GM18858 (cell line): ENCODE measurements around the gene CDH13.

Experiments used
- ATAC-seq: cut with Tn5 transposase; IDR thresholded peaks from one replicate; pipeline ENCODE4 v1.9.1; 2021; ENCODE audit not compliant: unreplicated experiment

Gene CDH13

GRCh38 chr16:83520596-83520995 is 893.8 kb downstream of the CDH13 start:
- no peak for ATAC-seq

- ATAC-seq: no peak
These were observed 903.5 kb downstream of the CDH13 start for GRCh38 chr16:83530293-83530692.

GRCh38 chr16:83532634-83533033 is 905.9 kb downstream of the CDH13 start:
- no peak for ATAC-seq

- no peak for ATAC-seq
These were observed 906.4 kb downstream of the CDH13 start for GRCh38 chr16:83533193-83533592.

- no peak for ATAC-seq
These were observed 911.9 kb downstream of the CDH13 start for GRCh38 chr16:83538707-83539106.

GRCh38 chr16:83539736-83540490 is 913.1 kb downstream of the CDH13 start:
- ATAC-seq: no peak

GRCh38 chr16:83541231-83541630 is 914.5 kb downstream of the CDH13 start:
- no peak for ATAC-seq

GRCh38 chr16:83542491-83542890 is 915.7 kb downstream of the CDH13 start:
- ATAC-seq: no peak

- no peak for ATAC-seq
These were observed 922.8 kb downstream of the CDH13 start for GRCh38 chr16:83549316-83550182.

GRCh38 chr16:83550183-83550569 is 923.4 kb downstream of the CDH13 start:
- ATAC-seq: no peak

GRCh38 chr16:83552228-83552627 is 925.5 kb downstream of the CDH13 start:
- ATAC-seq: no peak

- ATAC-seq: no peak
These were observed 926.2 kb downstream of the CDH13 start for GRCh38 chr16:83552930-83553329.

- no peak for ATAC-seq
These were observed 927.3 kb downstream of the CDH13 start for GRCh38 chr16:83554096-83554495.

- ATAC-seq: no peak
These were observed 927.8 kb downstream of the CDH13 start for GRCh38 chr16:83554540-83554939.

- no peak for ATAC-seq
These were observed 935.1 kb downstream of the CDH13 start for GRCh38 chr16:83561876-83562275.

GRCh38 chr16:83568345-83568744 is 941.6 kb downstream of the CDH13 start:
- no peak for ATAC-seq

- ATAC-seq: no peak
These were observed 947.6 kb downstream of the CDH13 start for GRCh38 chr16:83574388-83574787.

GRCh38 chr16:83577078-83577745 is 950.4 kb downstream of the CDH13 start:
- ATAC-seq: no peak

GRCh38 chr16:83578171-83578570 is 951.4 kb downstream of the CDH13 start:
- no peak for ATAC-seq

- ATAC-seq: no peak
These were observed 952.3 kb downstream of the CDH13 start for GRCh38 chr16:83579027-83579426.

- ATAC-seq: no peak
These were observed 952.7 kb downstream of the CDH13 start for GRCh38 chr16:83579436-83579835.

- ATAC-seq: peak; percentile 58
These were observed 954.3 kb downstream of the CDH13 start for GRCh38 chr16:83581082-83581481.
